ENCODE data around the gene KLRF2.
A peak's percentile ranks its signal among the peaks of the same experiment; 100 is the strongest.

Gene KLRF2

DNA sequence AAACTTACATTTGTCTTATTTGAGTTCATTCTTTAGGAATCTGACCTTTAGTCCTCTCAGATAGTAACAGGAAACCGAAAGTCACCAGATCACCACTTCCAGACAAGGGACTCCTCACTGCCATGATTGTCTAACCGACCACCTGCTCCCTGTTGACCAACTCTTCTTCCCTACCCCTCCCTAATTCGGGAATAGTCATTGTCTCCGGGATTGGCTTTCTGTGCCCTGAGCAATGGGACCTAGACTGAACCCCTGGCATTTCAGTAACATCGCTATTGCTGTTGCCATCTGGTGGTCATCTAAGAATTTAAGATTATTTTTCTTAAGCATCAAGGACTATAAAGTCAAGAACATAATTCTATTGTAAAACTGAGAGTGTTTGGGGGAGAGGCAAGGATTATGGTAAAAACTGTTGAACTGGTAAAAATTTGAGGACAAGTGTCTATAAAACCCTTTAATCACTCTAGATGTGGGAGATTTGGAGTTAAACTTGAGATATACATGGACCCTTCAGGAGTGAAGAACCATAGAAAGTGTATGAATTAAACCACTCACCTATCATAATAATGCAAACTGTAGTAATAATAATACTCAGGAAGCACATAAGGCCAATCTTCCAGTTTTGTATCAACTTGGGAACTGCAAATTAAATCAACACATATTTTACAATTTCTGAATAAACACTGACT, 44.6 kb downstream of the KLRF2 start:
- Histone ChIP-seq H3K36me3 (ENCODE audit: control insufficient read depth, insufficient read depth, low read length) (no peaks in the 10 kb centered on the region), H3K27me3 (replicated peaks; ENCODE audit: control insufficient read depth, insufficient read depth, low read length) (no peaks in the 10 kb centered on the region), H3K4me3 (replicated peaks; ENCODE audit: low read depth, low read length) (no peak overlapping the region)
- no peak for DNase-seq (ENCODE audit: extremely low read depth, insufficient read length)
- TF ChIP-seq, protein P1, sequence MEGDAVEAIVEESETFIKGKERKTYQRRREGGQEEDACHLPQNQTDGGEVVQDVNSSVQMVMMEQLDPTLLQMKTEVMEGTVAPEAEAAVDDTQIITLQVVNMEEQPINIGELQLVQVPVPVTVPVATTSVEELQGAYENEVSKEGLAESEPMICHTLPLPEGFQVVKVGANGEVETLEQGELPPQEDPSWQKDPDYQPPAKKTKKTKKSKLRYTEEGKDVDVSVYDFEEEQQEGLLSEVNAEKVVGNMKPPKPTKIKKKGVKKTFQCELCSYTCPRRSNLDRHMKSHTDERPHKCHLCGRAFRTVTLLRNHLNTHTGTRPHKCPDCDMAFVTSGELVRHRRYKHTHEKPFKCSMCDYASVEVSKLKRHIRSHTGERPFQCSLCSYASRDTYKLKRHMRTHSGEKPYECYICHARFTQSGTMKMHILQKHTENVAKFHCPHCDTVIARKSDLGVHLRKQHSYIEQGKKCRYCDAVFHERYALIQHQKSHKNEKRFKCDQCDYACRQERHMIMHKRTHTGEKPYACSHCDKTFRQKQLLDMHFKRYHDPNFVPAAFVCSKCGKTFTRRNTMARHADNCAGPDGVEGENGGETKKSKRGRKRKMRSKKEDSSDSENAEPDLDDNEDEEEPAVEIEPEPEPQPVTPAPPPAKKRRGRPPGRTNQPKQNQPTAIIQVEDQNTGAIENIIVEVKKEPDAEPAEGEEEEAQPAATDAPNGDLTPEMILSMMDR (IDR thresholded peaks at IDR 0.05; ENCODE audit: insufficient read depth, low read length, poor library complexity, severe bottlenecking), result peak; percentile 45

DNA sequence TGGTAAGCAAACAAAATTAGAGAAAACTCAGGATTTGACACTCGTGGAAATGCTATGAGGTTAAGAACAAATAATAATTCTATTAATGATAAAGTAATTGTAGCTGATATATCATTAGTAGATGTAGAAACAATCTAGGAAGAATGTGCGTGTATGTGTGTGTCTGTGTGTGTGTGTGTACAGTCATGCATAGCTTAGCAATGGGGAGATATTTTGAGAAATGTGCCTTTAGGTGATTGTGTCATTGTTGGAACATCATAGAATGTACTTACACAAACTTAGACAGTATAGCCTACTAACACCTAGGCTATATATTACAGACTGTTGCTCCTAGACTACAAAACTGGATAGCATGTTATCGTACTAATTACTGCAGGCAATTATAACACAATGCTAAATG, 45.6 kb downstream of the KLRF2 start:
- TF ChIP-seq, protein P1 (IDR thresholded peaks at IDR 0.05; ENCODE audit: insufficient read depth, low read length, poor library complexity, severe bottlenecking), result no peak
- H3K27me3 ChIP-seq (replicated peaks; ENCODE audit: control insufficient read depth, insufficient read depth, low read length), result no peaks in the 10 kb centered on the region
- no peak overlapping the region for H3K4me3 ChIP-seq (replicated peaks; ENCODE audit: low read depth, low read length)
- no peaks in the 10 kb centered on the region for H3K36me3 ChIP-seq (ENCODE audit: control insufficient read depth, insufficient read depth, low read length)
- DNase-seq (ENCODE audit: extremely low read depth, insufficient read length), result no peak

DNA sequence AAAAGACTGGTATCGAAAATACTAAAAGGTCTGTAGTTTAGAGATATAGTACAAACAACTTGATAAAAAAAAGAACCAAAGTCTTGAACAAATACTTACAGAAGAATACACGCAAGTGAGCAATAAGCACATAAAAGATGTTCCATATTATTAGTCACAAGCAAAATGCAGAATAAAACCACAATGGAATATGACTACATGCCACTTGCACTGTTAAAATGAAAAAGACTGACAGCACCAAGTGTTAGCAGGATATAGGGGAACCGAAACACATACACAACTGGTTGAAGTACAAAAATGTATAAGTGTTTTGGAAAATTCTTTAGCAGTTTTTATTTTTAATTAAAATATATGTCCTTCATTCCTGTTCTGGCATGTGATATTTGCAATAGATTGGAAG, 47.3 kb downstream of the KLRF2 start:
- TF ChIP-seq, protein P1 (IDR thresholded peaks at IDR 0.05; ENCODE audit: insufficient read depth, low read length, poor library complexity, severe bottlenecking), result no peak
- Histone ChIP-seq H3K27me3 (replicated peaks; ENCODE audit: control insufficient read depth, insufficient read depth, low read length) (no peaks in the 10 kb centered on the region), H3K36me3 (ENCODE audit: control insufficient read depth, insufficient read depth, low read length) (no peaks in the 10 kb centered on the region), H3K4me3 (replicated peaks; ENCODE audit: low read depth, low read length) (no peak overlapping the region)
- DNase-seq (ENCODE audit: extremely low read depth, insufficient read length), result no peak

DNA sequence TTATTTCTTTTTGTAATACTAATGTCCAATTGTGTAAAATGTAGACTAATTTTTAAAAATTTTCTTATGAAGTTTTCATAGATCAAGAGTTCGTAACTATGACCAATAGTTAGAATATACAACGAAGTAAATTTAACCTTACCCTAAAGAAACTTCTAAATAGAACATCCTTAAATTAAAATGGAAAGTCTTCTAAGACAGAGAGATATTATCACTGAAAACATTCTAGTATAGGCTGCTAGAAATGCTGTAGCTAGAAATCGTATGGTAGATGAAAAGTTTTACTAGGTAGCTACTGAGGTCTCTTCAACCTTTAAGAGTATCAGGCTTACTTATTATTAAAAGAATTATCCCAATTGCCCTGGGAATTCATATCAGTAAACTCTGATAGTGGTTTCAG, 50.0 kb downstream of the KLRF2 start:
- Histone ChIP-seq H3K4me3 (replicated peaks; ENCODE audit: low read depth, low read length) (no peak overlapping the region), H3K27me3 (replicated peaks; ENCODE audit: control insufficient read depth, insufficient read depth, low read length) (no peaks in the 10 kb centered on the region), H3K36me3 (ENCODE audit: control insufficient read depth, insufficient read depth, low read length) (no peaks in the 10 kb centered on the region)
- DNase-seq (ENCODE audit: extremely low read depth, insufficient read length), result no peak
- TF ChIP-seq, protein P1 (IDR thresholded peaks at IDR 0.05; ENCODE audit: insufficient read depth, low read length, poor library complexity, severe bottlenecking), result no peak

DNA sequence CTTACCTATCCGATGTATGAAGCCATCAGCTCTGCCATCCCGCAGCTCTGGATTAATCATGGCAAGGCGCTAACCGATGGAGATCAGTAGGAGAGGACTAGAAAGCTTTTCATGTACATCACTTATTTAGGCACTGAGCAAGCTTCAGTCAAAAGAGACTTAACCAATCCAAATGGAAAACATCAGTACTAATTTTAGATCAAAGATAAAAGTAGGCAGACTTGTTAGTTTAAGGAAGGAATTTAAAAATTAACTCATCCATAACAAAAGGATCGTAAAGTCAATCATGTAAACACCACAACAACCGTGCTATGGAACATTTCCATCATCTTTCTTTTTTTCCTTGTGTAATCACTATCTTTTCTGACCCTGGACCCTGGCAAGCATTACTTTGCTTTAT, 51.0 kb downstream of the KLRF2 start, which contains the start of gene CLEC2A:
CLEC2A (minus strand) TSS at position 101 of the 400 bp plus-strand sequence; CDS start at position 60, 41 bp downstream.
- Histone ChIP-seq H3K4me3 (replicated peaks; ENCODE audit: low read depth, low read length) (no peak within 1 kb of the TSS), H3K27me3 (replicated peaks; ENCODE audit: control insufficient read depth, insufficient read depth, low read length) (no peaks in the 10 kb centered on the region), H3K36me3 (ENCODE audit: control insufficient read depth, insufficient read depth, low read length) (no peaks in the 10 kb centered on the region)
- no peak for DNase-seq (ENCODE audit: extremely low read depth, insufficient read length)
- TF ChIP-seq, protein P1 (IDR thresholded peaks at IDR 0.05; ENCODE audit: insufficient read depth, low read length, poor library complexity, severe bottlenecking), result no peak

Data from GM06990 (cell line).